ENCODE data around the gene HLA-DQA1.

GRCh38 chr6:32641122-32641521, 3.9 kb downstream of the HLA-DQA1 start:
- TF ChIP-seq, protein P1, sequence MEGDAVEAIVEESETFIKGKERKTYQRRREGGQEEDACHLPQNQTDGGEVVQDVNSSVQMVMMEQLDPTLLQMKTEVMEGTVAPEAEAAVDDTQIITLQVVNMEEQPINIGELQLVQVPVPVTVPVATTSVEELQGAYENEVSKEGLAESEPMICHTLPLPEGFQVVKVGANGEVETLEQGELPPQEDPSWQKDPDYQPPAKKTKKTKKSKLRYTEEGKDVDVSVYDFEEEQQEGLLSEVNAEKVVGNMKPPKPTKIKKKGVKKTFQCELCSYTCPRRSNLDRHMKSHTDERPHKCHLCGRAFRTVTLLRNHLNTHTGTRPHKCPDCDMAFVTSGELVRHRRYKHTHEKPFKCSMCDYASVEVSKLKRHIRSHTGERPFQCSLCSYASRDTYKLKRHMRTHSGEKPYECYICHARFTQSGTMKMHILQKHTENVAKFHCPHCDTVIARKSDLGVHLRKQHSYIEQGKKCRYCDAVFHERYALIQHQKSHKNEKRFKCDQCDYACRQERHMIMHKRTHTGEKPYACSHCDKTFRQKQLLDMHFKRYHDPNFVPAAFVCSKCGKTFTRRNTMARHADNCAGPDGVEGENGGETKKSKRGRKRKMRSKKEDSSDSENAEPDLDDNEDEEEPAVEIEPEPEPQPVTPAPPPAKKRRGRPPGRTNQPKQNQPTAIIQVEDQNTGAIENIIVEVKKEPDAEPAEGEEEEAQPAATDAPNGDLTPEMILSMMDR (IDR thresholded peaks at IDR 0.05; ENCODE audit: low read depth, low read length, missing input control), result no peak
- TF ChIP-seq HNF4A (conservative IDR thresholded peaks at IDR 0.05), result no peak
- TF ChIP-seq NR2F2 (IDR thresholded peaks at IDR 0.05), result no peak
- TF ChIP-seq, protein P2, sequence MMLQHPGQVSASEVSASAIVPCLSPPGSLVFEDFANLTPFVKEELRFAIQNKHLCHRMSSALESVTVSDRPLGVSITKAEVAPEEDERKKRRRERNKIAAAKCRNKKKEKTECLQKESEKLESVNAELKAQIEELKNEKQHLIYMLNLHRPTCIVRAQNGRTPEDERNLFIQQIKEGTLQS (IDR thresholded peaks at IDR 0.05), result no peak
- no peak for TF ChIP-seq MAX (IDR thresholded peaks at IDR 0.05)
- no peak for TF ChIP-seq RAD21 (IDR thresholded peaks at IDR 0.05)
- no peak for TF ChIP-seq TAF1 (conservative IDR thresholded peaks at IDR 0.05)
- no peak for TF ChIP-seq REST (IDR thresholded peaks at IDR 0.05)
- TF ChIP-seq, protein P3, sequence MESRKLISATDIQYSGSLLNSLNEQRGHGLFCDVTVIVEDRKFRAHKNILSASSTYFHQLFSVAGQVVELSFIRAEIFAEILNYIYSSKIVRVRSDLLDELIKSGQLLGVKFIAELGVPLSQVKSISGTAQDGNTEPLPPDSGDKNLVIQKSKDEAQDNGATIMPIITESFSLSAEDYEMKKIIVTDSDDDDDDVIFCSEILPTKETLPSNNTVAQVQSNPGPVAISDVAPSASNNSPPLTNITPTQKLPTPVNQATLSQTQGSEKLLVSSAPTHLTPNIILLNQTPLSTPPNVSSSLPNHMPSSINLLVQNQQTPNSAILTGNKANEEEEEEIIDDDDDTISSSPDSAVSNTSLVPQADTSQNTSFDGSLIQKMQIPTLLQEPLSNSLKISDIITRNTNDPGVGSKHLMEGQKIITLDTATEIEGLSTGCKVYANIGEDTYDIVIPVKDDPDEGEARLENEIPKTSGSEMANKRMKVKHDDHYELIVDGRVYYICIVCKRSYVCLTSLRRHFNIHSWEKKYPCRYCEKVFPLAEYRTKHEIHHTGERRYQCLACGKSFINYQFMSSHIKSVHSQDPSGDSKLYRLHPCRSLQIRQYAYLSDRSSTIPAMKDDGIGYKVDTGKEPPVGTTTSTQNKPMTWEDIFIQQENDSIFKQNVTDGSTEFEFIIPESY (IDR thresholded peaks at IDR 0.05), result no peak
- no peak for TF ChIP-seq GABPA (IDR thresholded peaks at IDR 0.05 in 1 of 2, conservative IDR thresholded peaks at IDR 0.05 in 1 of 2)
- no peak for TF ChIP-seq JUND (IDR thresholded peaks at IDR 0.05)
- TF ChIP-seq SP1 (IDR thresholded peaks at IDR 0.05), result no peak

All from liver (tissue), 3 donors.